ENCODE results near the gene FAM193A.
"Not testable (repeated sequence)": the region's sequence is repeated elsewhere in the genome, so short reads cannot be mapped to it uniquely, and the experiment has no call there.

The FAM193A gene

GRCh38 chr4:2771264-2771663 lies 234.8 kb downstream of the FAM193A start (continued):
- TF ChIP-seq CREB5 (CRISPR knock-in tag; IDR thresholded peaks at IDR 0.05; ENCODE audit: low read depth) (no peak), TOX (CRISPR knock-in tag; IDR thresholded peaks at IDR 0.05; ENCODE audit: borderline replicate concordance) (no peak), GLIS3 (CRISPR knock-in tag; IDR thresholded peaks at IDR 0.05) (no peak), PPARA (CRISPR knock-in tag; IDR thresholded peaks at IDR 0.05; ENCODE audit: borderline replicate concordance) (no peak), TCF4 (CRISPR knock-in tag; IDR thresholded peaks at IDR 0.05; ENCODE audit: borderline replicate concordance) (no peak)

- ATAC-seq: not testable (repeated sequence)
These were observed 244.2 kb downstream of the FAM193A start for GRCh38 chr4:2780643-2781042.

GRCh38 chr4:2781911-2782310 lies 245.5 kb downstream of the FAM193A start:
- TF ChIP-seq ZC3H10 (CRISPR knock-in tag; IDR thresholded peaks at IDR 0.05) (no peak), CSRNP3 (CRISPR knock-in tag; IDR thresholded peaks at IDR 0.05) (no peak), TSHZ2 (CRISPR knock-in tag; IDR thresholded peaks at IDR 0.05) (no peak), PATZ1 (CRISPR knock-in tag; IDR thresholded peaks at IDR 0.05; ENCODE audit: borderline replicate concordance) (no peak), ZNF8 (CRISPR knock-in tag; IDR thresholded peaks at IDR 0.05) (no peak), ZFP30 (CRISPR knock-in tag; IDR thresholded peaks at IDR 0.05) (no peak), GLIS3 (CRISPR knock-in tag; IDR thresholded peaks at IDR 0.05) (no peak), ZFP3 (CRISPR knock-in tag; IDR thresholded peaks at IDR 0.05) (no peak), TCF4 (CRISPR knock-in tag; IDR thresholded peaks at IDR 0.05; ENCODE audit: borderline replicate concordance) (no peak), ZNF70 (CRISPR knock-in tag; IDR thresholded peaks at IDR 0.05) (no peak), CSDC2 (CRISPR knock-in tag; IDR thresholded peaks at IDR 0.05) (no peak), CREB5 (CRISPR knock-in tag; IDR thresholded peaks at IDR 0.05; ENCODE audit: low read depth) (no peak), RARB (CRISPR knock-in tag; IDR thresholded peaks at IDR 0.05) (no peak), ESRRG (CRISPR knock-in tag; IDR thresholded peaks at IDR 0.05) (no peak), SNAI2 (CRISPR knock-in tag; IDR thresholded peaks at IDR 0.05) (no peak), ZNF565 (CRISPR knock-in tag; conservative IDR thresholded peaks at IDR 0.05; ENCODE audit: low read depth) (no peak), ISL1 (CRISPR knock-in tag; IDR thresholded peaks at IDR 0.05) (no peak), PPARA (CRISPR knock-in tag; IDR thresholded peaks at IDR 0.05; ENCODE audit: borderline replicate concordance) (no peak)
- no peak for ATAC-seq
